Body of pancreas (tissue), 4 donors: Measurements from ENCODE around the gene ATOSA. TPM values are rescaled to one million over a fixed set of nuclear protein-coding genes. Genes with fewer than 3 reads are reported as not detected.

Source experiments
- ATAC-seq: fragments of 150-250 bp; one replicate; pipeline ENCODE4 v1.9.1; 2016
- DNase-seq, 4 donors: peaks; one replicate each; pipeline ENCODE4 v3.0.0-alpha.2; 2019
- H3K27ac ChIP-seq, 4 donors: fragments of 200-600 bp; sonication (generic); 1 replicate in 3 of 4; 2 replicates in 1 of 4; pipeline versions ENCODE4 v1.5.1 to v1.6.1; 2016 to 2019; ENCODE audit warnings: mild to moderate bottlenecking in 1 of 4, mixed read lengths in 1 of 4, moderate library complexity in 1 of 4
- H3K27me3 ChIP-seq, 2 donors: fragments of 200-600 bp; sonication (generic); one replicate each; pipeline ENCODE4 v1.6.0; 2016; ENCODE audit warnings: mild to moderate bottlenecking in 1 of 2
- H3K36me3 ChIP-seq, 2 donors: fragments of 200-600 bp; sonication (generic); replicated peaks in 1 of 2; 2 replicates each; pipeline ENCODE4 v1.5.1; 2016; ENCODE audit warnings: low read depth in 2 of 2; ENCODE audit not compliant: insufficient read depth in 1 of 2
- H3K4me1 ChIP-seq: fragments of 200-600 bp; sonication (generic); one replicate; pipeline ENCODE4 v1.6.0; 2016
- H3K4me3 ChIP-seq, 2 donors: fragments of 200-600 bp; sonication (generic); 1 replicate in 1 of 2; 2 replicates in 1 of 2; pipeline ENCODE4 v1.5.1; 2016 to 2019
- H3K9me3 ChIP-seq, 3 donors: fragments of 200-600 bp; sonication (generic); 1 replicate in 2 of 3; 2 replicates in 1 of 3; pipeline ENCODE4 v1.5.1; 2016
- POLR2A ChIP-seq, 3 donors: fragments of 450-650 bp; IDR thresholded peaks; one replicate each; pipeline ENCODE4 v1.6.1; 2016; ENCODE audit warnings: antibody characterized with exemption in 3 of 3, mild to moderate bottlenecking in 2 of 3
- WGBS, 2 donors: methylation state at CpG; one replicate each; pipeline ENCODE4 v1.1.5; 2017; 5-methylcytosine and 5-hydroxymethylcytosine counted together
- intact Hi-C: fragments of 100-400 bp; cut with DNase I; formaldehyde crosslinking; loops from one replicate; pipeline ENCODE4 v1.15.1; 2023
- total RNA-seq, 2 donors: library from RNA; depleted of rRNA; stranded (reverse); fragments of >200 nt; gene quantifications; one replicate each; pipeline ENCODE4 v1.1.0, GENCODE V29; 2016
- TF ChIP-seq, protein P1 (sequence below), 7 experiments: fragments of 450-650 bp in 4 of 7; fragments of 200-600 bp in 3 of 7; sonication (generic) in 3 of 7; IDR thresholded peaks; one replicate each; pipeline ENCODE4 v1.5.1; 2016 to 2019; ENCODE audit warnings: antibody characterized with exemption in 7 of 7

The ATOSA gene
- total RNA-seq, 2 donors from 2014 or later, result 37.2 to 63.6 TPM

DNA sequence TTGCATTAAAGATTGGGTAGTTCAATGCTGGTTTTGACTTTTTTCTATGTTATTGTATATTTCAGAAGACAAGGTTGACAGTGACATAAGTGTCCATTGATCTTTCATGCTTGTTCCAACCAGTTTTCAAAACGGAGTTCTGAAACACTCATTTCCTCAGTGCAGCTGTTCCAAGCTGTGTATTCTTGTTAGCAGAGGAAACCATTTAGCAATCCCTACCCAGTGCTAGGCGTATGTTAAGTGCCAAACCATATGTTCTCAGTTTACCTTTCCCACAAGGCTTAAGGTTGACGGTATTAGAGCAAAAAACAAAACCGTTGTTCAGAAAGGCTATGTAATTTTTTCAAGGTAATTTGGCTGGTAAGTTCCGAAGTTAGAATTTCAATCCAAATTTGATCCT lies 9.1 kb downstream of the ATOSA start:
- no peaks in the 10 kb centered on the region for H3K9me3 ChIP-seq
- H3K36me3 ChIP-seq, result peaks cover 7 to 8% of the 10 kb centered on the region in 2 donors
- intact Hi-C loops, result no loop called here
- TF ChIP-seq POLR2A (IDR thresholded peaks at IDR 0.05), result no peak
- TF ChIP-seq, protein P1, sequence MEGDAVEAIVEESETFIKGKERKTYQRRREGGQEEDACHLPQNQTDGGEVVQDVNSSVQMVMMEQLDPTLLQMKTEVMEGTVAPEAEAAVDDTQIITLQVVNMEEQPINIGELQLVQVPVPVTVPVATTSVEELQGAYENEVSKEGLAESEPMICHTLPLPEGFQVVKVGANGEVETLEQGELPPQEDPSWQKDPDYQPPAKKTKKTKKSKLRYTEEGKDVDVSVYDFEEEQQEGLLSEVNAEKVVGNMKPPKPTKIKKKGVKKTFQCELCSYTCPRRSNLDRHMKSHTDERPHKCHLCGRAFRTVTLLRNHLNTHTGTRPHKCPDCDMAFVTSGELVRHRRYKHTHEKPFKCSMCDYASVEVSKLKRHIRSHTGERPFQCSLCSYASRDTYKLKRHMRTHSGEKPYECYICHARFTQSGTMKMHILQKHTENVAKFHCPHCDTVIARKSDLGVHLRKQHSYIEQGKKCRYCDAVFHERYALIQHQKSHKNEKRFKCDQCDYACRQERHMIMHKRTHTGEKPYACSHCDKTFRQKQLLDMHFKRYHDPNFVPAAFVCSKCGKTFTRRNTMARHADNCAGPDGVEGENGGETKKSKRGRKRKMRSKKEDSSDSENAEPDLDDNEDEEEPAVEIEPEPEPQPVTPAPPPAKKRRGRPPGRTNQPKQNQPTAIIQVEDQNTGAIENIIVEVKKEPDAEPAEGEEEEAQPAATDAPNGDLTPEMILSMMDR (IDR thresholded peaks at IDR 0.05), result no peak
- DNase-seq (no peak), ATAC-seq (no peak)
- 60 to 68% methylated on average over 5 of the region's 5 CpGs for WGBS, 2 donors
- no peaks in the 10 kb centered on the region for H3K27me3 ChIP-seq
- H3K4me3 ChIP-seq, result no peak overlapping the region
- H3K4me1 ChIP-seq, result peaks cover 44% of the 10 kb centered on the region
- H3K27ac ChIP-seq, result no peak overlapping the region

DNA sequence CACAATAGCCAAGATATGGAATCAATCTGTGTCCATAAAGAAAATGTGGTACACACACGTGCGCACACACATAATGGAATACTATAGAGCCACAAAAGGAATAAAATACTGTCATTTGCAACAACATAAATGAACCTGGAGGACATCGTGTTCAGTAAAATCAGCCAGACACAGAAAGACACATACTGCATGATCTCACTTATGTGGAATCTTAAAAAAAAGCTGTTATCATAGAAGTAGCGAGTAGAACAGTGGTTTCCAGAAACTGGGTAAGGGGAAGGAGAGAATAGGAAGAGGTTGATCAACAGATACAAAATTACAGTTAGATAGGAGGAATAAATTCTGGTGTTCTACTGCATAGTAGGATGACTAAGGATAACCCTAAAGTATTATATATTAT lies 11.1 kb downstream of the ATOSA start:
- Histone ChIP-seq H3K27ac (no peak overlapping the region), H3K4me3 (no peak overlapping the region), H3K4me1 (peaks cover 39% of the 10 kb centered on the region), H3K27me3 (no peaks in the 10 kb centered on the region), H3K36me3 (peaks cover 7 to 11% of the 10 kb centered on the region in 2 donors), H3K9me3 (no peaks in the 10 kb centered on the region)
- no peak for DNase-seq
- 76 to 81% methylated on average over 4 of the region's 4 CpGs for WGBS, 2 donors
- TF ChIP-seq, protein P1 (IDR thresholded peaks at IDR 0.05), result no peak
- TF ChIP-seq POLR2A (IDR thresholded peaks at IDR 0.05), result no peak
- ATAC-seq, result no peak
- intact Hi-C loops, result no loop called here

DNA sequence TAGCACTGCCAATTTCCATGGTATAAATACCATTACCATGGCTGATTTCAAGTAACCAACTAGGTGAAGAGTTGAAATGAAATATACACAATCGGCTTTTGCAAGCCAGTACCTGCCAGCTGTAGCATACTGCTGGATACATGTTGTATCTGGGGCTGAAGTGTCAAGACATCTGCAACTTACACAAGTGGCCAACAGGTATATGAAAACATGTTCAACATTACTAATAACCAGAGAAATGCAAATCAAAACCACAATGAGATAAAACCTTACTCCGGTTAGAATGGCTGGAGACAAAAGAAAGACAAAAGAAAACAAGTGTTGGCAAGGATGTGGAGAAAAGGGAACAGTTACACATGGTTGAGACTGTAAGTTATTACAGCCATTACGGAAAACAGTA lies 11.6 kb downstream of the ATOSA start:
- intact Hi-C loops, result no loop called here
- H3K36me3 ChIP-seq, result peaks cover 7 to 11% of the 10 kb centered on the region in 2 donors
- no peak for DNase-seq
- H3K4me3 ChIP-seq, result no peak overlapping the region
- ATAC-seq, result no peak
- peaks cover 34% of the 10 kb centered on the region for H3K4me1 ChIP-seq
- no peaks in the 10 kb centered on the region for H3K9me3 ChIP-seq
- H3K27ac ChIP-seq, result no peak overlapping the region
- no peaks in the 10 kb centered on the region for H3K27me3 ChIP-seq
- no peak for TF ChIP-seq POLR2A (IDR thresholded peaks at IDR 0.05)
- TF ChIP-seq, protein P1 (IDR thresholded peaks at IDR 0.05), result no peak
- 81 to 94% methylated on average over 3 of the region's 3 CpGs for WGBS, 2 donors

DNA sequence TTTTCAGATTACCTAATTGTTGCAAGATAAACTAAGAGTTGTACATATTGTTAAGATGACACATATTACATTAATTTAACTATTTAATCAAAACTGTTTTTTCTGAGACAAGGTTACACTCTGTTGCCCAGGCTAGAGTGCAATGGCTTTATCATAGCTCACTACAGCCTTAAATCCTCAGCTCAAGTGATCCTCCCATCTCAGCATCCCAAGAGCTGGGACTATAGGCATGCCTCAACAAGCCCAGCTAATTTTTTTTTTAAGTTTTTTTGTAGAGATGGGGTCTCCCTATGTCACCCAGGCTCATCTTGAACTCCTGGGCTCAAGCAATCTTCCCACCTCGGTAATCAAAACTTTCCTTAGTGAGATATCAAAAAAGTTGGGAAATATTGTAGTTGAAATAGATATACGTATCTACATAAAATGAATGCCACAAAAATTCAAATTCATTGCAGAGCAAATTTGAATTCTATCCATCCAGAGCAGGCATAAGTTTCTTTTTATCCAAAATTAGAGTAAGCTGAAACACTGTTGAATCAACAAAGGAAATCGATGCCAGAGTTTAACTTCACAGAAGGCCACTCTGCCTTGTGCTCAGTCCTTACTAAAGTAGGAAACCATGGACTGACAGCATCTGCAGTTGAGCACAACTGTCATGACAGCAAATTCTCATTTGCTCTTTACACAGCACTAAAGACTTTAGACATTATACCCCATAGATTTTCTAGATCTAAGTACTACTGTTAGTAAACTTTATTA lies 15.5 kb downstream of the ATOSA start:
- peak overlapping the region in 1 of 4 donors; percentile 5 for H3K27ac ChIP-seq
- peaks cover 39% of the 10 kb centered on the region for H3K4me1 ChIP-seq
- no peak overlapping the region for H3K4me3 ChIP-seq
- no peaks in the 10 kb centered on the region for H3K9me3 ChIP-seq
- intact Hi-C loops, result no loop called here
- TF ChIP-seq POLR2A (IDR thresholded peaks at IDR 0.05), result no peak
- TF ChIP-seq, protein P1 (IDR thresholded peaks at IDR 0.05), result no peak
- DNase-seq (no peak), ATAC-seq (no peak)
- 71 to 74% methylated on average over 3 of the region's 3 CpGs for whole genome bisulfite sequencing, 2 donors
- no peaks in the 10 kb centered on the region for H3K27me3 ChIP-seq
- H3K36me3 ChIP-seq, result peaks cover 0 to 9% of the 10 kb centered on the region in 2 donors

DNA sequence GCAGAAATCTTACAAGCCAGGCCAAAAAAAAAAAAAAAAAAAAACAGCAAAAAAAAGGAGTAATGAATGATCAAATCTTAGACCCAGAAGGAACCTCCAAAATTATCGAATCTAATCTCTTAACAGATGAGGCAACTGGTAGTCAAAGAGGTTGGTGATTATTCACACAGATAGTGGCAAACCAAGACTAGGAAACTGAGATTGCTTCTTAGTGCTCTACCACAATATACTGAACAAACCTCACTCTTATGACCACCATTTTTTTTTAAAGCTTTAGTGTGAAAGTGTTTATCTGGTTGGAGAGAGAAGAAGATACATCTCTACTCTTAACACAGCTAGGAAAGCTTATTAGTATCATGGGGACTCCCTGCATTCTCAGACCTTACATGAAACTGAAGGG lies 17.3 kb downstream of the ATOSA start:
- peaks cover 0 to 9% of the 10 kb centered on the region in 2 donors for H3K36me3 ChIP-seq
- peaks cover 57% of the 10 kb centered on the region for H3K4me1 ChIP-seq
- no peak for ATAC-seq
- intact Hi-C loops, result no loop called here
- no peak overlapping the region for H3K27ac ChIP-seq
- DNase-seq, result no peak
- no peak for TF ChIP-seq POLR2A (IDR thresholded peaks at IDR 0.05)
- TF ChIP-seq, protein P1 (IDR thresholded peaks at IDR 0.05), result no peak
- 38 to 55% methylated on average over 1 of the region's 1 CpG for WGBS, 2 donors
- H3K4me3 ChIP-seq, result no peak overlapping the region
- H3K27me3 ChIP-seq, result no peaks in the 10 kb centered on the region
- no peaks in the 10 kb centered on the region for H3K9me3 ChIP-seq
